Measurements from ENCODE around the gene CDK9.
A peak's percentile ranks its signal among the peaks of the same experiment; 100 is the strongest.
"Not testable (repeated sequence)": the region's sequence is repeated elsewhere in the genome, so short reads cannot be mapped to it uniquely, and the experiment has no call there.

The CDK9 gene

DNA sequence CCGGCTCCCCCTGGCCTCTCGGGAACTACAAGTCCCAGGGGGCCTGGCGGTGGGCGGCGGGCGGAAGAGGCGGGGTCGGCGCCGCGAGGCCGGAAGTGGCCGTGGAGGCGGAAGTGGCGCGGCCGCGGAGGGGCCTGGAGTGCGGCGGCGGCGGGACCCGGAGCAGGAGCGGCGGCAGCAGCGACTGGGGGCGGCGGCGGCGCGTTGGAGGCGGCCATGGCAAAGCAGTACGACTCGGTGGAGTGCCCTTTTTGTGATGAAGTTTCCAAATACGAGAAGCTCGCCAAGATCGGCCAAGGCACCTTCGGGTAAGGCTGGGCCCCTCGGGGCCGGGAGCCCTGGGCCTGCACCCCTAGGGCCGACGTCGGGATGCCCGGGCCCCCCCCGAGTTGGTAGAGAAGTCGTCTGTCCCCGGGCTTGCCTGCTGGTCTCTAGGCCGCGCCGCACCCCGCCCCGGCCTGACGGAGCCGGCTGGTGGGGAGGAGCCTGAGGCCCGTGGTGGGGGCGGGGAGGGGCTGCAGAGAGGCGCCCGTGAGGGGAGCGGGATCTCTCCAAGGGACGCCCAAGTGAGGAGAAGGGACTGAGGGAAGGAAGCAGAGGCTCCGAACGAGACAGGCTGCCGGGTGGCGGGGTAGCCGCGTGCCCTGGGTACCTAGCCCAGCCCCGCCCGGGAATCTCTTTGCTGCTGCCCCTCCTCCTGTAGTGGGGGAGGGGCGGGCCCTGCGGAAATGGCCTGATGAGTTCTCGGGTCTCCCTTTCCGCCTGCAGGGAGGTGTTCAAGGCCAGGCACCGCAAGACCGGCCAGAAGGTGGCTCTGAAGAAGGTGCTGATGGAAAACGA is at the start of gene CDK9:
TSS of gene CDK9 (plus strand) at position 102 of the 840 bp plus-strand sequence. CDS start at position 217, 115 bp downstream.
- peak; percentile 97 for DNase-seq (ENCODE audit: low spot score)

DNA sequence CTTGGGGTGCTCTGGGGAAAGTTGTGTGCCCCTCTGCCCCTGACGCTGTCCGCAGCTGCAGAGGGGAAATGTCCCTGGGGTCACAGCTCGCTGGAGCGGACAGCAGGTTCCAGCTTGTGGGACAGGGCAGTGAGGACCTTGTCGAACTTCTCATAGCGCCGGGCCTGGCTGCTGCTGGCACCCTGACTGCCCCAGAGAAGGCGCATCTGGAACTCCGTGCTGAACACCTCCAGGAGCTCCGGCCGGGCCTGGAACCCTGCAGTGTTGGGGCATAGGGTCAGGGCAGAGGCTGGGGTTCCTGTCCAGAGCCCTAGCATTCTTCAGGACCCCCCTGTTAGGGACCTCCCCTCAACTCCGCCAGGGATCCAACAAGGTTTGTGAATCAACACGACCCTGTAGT is 47.2 kb upstream of the CDK9 start:
- DNase-seq (ENCODE audit: low spot score): no peak

- DNase-seq (ENCODE audit: low spot score): no peak
Measured at GRCh38 chr9:127739614-127740330, 46.1 kb upstream of the CDK9 start.

DNA sequence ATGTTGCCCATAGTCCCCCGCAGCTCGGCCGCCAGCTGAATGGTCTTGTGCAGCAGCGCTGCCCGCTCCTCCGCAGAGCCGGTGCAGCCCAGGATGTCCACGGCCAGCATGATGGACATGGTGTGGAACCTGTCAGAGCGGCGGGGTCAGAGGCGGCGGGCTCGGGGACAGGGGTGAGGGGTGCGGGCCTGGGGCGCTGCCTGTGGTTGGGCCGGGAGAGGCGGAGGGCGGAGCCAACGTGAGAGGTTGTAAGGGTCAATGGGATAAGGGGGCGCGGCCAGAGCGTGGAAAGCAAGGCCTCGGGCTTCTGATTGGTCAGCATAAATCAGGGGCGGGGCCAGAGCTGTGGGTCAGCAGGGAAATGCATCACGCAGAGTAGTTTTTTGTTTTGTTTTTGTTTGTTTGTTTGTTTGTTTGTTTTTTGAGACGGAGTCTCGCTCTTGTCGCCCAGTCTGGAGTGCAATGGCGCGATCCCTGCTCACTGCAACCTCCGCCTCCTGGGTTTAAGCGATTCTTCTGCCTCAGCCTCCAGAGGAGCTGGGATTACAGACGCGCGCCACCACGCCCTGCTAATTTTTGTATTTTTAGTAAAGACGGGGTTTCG is 43.9 kb upstream of the CDK9 start:
- DNase-seq (ENCODE audit: low spot score): no peak

GRCh38 chr9:127742435-127743088 is 43.3 kb upstream of the CDK9 start:
- DNase-seq (ENCODE audit: low spot score): no peak

GRCh38 chr9:127744398-127745110 is 41.3 kb upstream of the CDK9 start:
- DNase-seq (ENCODE audit: low spot score): no peak

DNA sequence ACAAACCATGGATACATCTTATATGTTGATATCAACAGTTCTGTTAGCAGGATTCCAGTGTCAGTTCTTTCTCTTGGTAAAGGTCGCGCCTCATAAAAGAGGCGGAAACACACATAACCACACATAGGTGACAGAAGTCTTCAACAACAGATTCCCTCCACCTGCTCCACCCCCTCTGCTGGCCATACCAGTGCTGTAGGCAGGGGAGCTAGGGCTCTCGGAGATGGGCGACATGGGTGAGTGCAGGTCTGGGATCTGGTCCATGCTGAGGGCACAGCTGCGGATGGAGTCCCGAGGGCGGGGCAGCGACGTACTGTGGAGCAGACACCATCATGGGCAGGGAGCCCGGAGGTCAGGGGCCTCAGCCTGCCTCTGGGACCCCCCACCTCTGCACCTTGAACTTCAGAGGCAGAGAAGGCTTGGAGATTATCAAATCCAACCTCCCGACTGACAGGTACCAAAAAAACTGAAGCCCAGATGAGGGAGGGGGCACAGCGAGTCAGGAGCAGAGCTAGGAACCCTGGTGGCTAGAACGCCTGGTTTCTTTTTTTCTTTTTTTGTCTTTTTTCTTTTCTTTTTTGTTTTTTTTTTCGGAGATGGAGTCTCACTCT is 38.8 kb upstream of the CDK9 start:
- DNase-seq (ENCODE audit: low spot score): no peak

- no peak for DNase-seq (ENCODE audit: low spot score)
Measured at GRCh38 chr9:127749090-127749787, 36.6 kb upstream of the CDK9 start.

DNA sequence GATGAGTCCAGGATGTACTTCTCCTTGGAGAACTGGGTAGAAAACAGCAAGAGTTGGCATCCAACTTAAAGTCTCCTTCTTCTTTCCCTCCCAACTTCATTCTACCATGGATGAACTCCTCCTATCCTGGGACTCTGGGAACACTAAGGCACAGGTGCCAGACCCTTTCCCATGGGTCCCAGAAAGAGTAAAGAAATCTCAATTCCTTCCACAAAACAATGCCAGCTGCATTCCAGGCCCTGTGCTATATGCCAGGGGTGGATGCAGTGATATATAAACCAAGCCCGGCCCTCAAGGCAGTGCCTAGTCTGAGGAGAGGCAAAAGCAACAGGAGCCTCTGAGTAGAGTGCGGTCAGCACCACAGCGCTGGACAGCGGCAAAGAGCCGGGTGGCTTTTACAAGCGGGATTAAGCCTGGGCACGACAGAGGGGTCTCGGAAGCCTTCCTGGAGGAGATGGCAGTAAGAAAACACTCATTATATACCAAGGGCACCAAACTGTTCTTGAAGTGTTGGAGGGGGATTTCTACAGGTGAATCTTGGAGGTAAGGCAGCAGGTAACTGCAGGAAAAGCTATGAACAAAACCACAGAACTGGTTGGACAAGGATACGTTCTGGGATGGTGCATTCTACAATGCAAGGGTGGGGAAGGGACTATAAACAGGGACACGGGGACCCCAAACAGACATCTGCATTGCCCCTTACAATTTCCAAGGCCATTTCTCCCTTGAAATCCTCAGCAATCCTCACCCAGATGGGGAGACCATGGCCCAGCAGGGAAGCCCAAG is 34.4 kb upstream of the CDK9 start:
- peak; percentile 55 for DNase-seq (ENCODE audit: low spot score)

DNA sequence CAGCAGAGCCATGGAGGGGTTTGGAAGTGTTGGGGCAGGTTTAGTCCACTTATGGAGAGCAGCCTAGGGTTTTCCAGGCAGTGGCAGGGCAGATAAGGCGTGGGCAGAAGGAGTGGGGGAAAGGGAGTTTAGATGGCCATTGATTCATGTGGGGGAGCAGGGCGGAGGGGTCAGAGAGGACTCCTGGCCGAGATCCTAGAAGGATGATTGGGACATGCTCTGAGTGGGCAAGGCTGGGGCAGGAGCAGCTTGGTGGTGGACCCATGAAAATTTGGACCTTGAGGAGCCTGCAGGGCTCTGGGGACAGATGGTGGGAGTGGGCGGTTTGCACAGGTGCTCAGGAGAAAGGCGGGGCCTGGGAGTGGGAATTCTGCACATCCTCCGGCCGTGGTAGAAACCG is 32.7 kb upstream of the CDK9 start:
- DNase-seq (ENCODE audit: low spot score): no peak

DNA sequence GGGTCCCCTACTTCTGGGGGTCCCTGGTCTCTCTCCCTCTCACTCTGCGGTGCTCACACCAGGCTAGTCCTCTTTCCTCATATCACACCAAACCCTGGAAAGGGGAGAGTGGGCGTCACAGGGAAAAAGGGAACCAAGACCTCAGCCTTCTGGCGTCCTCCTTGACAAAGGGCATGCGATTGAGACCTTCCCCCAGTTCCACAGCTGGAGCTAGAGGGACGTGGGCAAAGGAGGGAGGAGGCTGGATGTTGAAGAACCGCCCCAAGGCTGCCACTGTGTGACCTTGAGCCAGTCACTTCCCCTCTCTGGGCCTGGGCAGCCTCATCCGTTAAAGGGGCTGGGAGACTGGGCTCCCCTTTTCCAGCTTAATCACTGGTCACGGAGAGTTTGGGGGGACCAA is 32.2 kb upstream of the CDK9 start:
- no peak for DNase-seq (ENCODE audit: low spot score)

GRCh38 chr9:127754099-127755060 is 31.5 kb upstream of the CDK9 start:
- DNase-seq (ENCODE audit: low spot score): no peak

DNA sequence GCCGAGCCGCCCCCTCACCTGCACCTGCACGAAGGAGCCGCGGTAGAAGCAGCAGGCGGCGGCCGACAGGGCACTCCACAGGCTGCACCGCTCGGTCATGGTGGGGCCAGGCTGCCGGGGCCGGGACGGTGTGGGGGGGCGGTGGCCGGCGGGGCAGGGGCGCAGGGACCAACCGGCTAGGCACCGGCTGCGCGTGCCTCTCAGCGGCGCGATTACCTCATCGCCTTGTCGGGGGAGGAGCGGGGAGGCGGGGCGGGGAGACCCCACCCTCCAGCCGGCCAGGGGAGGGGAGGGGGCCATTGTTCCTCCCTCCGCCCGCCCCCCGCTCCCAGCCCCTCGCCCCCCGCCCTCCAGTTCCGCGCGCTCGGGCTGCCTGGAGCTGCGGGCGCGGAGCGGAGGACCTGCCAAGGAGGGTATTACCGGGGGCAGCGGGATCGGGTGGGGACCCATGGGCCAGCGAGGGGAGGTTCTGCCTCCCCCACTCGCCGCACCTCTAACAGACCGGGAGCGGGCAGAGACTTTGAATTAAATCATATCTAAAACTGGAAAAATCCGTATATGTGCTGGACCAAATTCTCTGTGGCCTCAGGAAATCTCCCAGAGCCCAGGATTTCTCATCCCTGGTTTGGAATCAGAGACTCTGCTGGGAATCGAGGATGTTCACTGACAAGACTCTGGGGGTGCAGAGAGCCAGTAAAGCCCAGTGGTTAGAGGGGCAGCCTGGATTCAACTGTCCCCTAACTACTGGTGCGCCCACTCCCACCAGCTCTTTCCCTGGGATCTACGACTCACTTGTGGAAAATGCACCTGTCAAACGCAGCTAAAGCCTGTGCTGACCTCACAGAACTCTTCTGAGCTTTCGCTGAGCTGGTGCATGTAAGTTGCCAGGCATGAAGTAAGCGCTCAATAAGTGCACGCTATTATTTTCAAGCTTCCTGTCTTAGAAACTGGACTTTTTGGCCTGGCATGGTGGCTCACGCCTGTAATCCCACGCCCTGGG is 30.5 kb upstream of the CDK9 start:
- DNase-seq (ENCODE audit: low spot score): no peak

DNA sequence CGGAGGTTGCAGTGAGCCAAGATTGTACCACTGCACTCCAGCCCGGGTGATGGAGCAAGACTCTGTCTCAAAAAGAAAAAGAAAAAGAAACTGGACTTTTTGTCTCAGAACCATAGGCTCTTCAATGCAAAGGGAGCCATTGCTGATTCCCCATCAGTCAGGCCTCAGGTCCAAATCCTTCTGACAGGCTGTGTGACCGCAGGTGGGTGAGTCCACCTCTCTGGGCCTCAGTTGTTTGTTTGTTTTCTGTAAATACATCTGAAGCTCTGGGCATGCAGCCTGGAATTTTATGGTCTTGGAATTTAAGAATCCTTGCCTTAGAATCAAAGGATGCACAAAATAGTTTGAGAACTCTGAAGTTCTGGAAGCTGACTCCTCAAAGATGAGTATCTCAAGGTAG is 29.6 kb upstream of the CDK9 start:
- DNase-seq (ENCODE audit: low spot score): no peak

GRCh38 chr9:127756776-127757175 is 29.1 kb upstream of the CDK9 start:
- DNase-seq (ENCODE audit: low spot score): not testable (repeated sequence)

GRCh38 chr9:127758843-127759242 is 27.0 kb upstream of the CDK9 start:
- DNase-seq (ENCODE audit: low spot score): no peak

DNA sequence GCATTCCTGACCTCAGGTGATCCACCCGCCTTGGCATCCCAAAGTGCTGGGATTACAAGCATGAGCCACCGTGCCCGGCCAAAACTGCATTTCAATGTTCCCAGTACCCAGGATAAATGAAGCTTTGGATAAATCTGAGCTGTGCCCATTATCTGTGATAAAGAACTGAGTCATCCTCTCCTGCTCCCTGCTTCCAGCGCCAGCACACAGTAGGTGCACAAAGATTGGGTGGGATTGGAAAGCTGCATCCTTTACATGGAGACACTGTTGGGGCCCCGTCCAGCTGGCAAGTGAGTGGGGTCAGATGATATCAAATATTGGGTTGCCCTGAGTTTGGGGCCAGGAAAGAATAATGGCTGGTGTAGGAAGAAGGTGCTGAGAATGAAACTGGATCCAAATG is 24.8 kb upstream of the CDK9 start:
- DNase-seq (ENCODE audit: low spot score): no peak
